ENCODE data around the gene MTERF2. TPM values are rescaled to one million over a fixed set of nuclear protein-coding genes. Genes with fewer than 3 reads are reported as not detected.

Gene MTERF2
- total RNA-seq, 2 experiments from 2014 or later: 8.8 to 10.4 TPM

- Histone ChIP-seq H2AFZ (ENCODE audit: low read length) (no peak overlapping the region), H4K20me1 (ENCODE audit: insufficient read depth, low read length) (no peaks in the 10 kb centered on the region), H3K4me1 (ENCODE audit: insufficient read depth, low read length, poor library complexity, severe bottlenecking) (no peaks in the 10 kb centered on the region), H3K4me2 (ENCODE audit: low read length) (no peak overlapping the region), H3K9me2 (ENCODE audit: insufficient read depth, low read length) (no peaks in the 10 kb centered on the region), H3K36me3 (ENCODE audit: insufficient read depth, low read length) (no peaks in the 10 kb centered on the region), H3K27ac (ENCODE audit: low read depth, low read length, poor library complexity, severe bottlenecking) (no peak overlapping the region), H3K9me3 (ENCODE audit: low read length) (no peaks in the 10 kb centered on the region), H3K79me2 (ENCODE audit: insufficient read depth, low read depth, low read length) (no peaks in the 10 kb centered on the region), H3K4me3 (ENCODE audit: low read depth, low read length, poor library complexity, severe bottlenecking) (no peak overlapping the region)
- ChIA-PET POLR2A (interaction anchor here (0.7 to 0.9 kb wide), 2 partner anchors 9 to 83 kb away, joined by 3 to 4 read pairs; no protein-coding TSS in a partner anchor), CTCF (ENCODE audit: unreplicated experiment) (no interaction called here)
- TF ChIP-seq CTCF (conservative IDR thresholded peaks at IDR 0.05; ENCODE audit: low read length) (0 out of 2 replicates have a peak, but pooled peaks have one; percentile 31), EZH2phosphoT487 (IDR thresholded peaks at IDR 0.05; ENCODE audit: borderline replicate concordance, low read depth, low read length) (no peak)
- intact Hi-C loops (cut with micrococcal nuclease; ENCODE audit: unreplicated experiment): no loop called here
- peak; percentile 18 for DNase-seq (ENCODE audit: low spot score)
- no TSS peak for BruUV-seq (replicated peaks)
These were observed 27.1 kb upstream of the MTERF2 start for GRCh38 chr12:107014055-107014454.

GRCh38 chr12:107012736-107013425 lies 25.9 kb upstream of the MTERF2 start:
- no peaks in the 10 kb centered on the region for H3K9me2 ChIP-seq (ENCODE audit: insufficient read depth, low read length)
- ChIA-PET POLR2A (interaction anchor here (0.6 to 0.8 kb wide), 3 partner anchors 45 to 323 kb away, joined by 3 read pairs; no protein-coding TSS in a partner anchor), CTCF (ENCODE audit: unreplicated experiment) (no interaction called here)
- no peaks in the 10 kb centered on the region for H4K20me1 ChIP-seq (ENCODE audit: insufficient read depth, low read length)
- TF ChIP-seq EZH2phosphoT487 (IDR thresholded peaks at IDR 0.05; ENCODE audit: borderline replicate concordance, low read depth, low read length): no peak
- no peak for TF ChIP-seq CTCF (conservative IDR thresholded peaks at IDR 0.05; ENCODE audit: low read length)
- no peak for DNase-seq (ENCODE audit: low spot score)
- H3K4me3 ChIP-seq (ENCODE audit: low read depth, low read length, poor library complexity, severe bottlenecking): no peak overlapping the region
- no peak overlapping the region for H3K4me2 ChIP-seq (ENCODE audit: low read length)
- H3K27ac ChIP-seq (ENCODE audit: low read depth, low read length, poor library complexity, severe bottlenecking): no peak overlapping the region
- no peaks in the 10 kb centered on the region for H3K79me2 ChIP-seq (ENCODE audit: insufficient read depth, low read depth, low read length)
- H2AFZ ChIP-seq (ENCODE audit: low read length): no peak overlapping the region
- no peaks in the 10 kb centered on the region for H3K4me1 ChIP-seq (ENCODE audit: insufficient read depth, low read length, poor library complexity, severe bottlenecking)
- no peaks in the 10 kb centered on the region for H3K9me3 ChIP-seq (ENCODE audit: low read length)
- intact Hi-C loops (cut with micrococcal nuclease; ENCODE audit: unreplicated experiment): no loop called here
- no TSS peak for BruUV-seq (replicated peaks)
- no peaks in the 10 kb centered on the region for H3K36me3 ChIP-seq (ENCODE audit: insufficient read depth, low read length)

DNA sequence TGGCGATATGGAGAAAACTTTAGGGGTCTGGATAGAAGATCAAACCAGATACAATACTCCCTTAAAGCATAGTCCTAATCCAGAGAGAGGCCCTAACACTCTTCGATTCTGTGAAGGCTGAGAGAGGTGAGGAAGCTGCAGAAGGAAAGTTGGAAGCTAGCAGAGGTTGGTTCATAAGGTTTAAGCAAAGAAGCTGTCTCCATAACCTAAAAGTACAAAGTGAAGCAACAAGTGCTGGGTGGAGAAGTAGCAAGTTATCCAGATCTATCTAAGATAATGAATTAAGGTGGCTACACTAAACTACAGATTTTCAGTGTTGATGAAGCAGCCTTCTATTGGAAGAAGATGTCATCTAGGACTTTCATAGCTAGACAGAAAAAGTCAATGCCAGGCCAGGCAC lies 24.6 kb upstream of the MTERF2 start:
- BruUV-seq (replicated peaks): no TSS peak
- CTCF ChIA-PET (ENCODE audit: unreplicated experiment): no interaction called here
- H3K79me2 ChIP-seq (ENCODE audit: insufficient read depth, low read depth, low read length): no peaks in the 10 kb centered on the region
- no peak for TF ChIP-seq CTCF (conservative IDR thresholded peaks at IDR 0.05; ENCODE audit: low read length)
- TF ChIP-seq EZH2phosphoT487 (IDR thresholded peaks at IDR 0.05; ENCODE audit: borderline replicate concordance, low read depth, low read length): no peak
- H2AFZ ChIP-seq (ENCODE audit: low read length): no peak overlapping the region
- no peak overlapping the region for H3K4me3 ChIP-seq (ENCODE audit: low read depth, low read length, poor library complexity, severe bottlenecking)
- no peak overlapping the region for H3K27ac ChIP-seq (ENCODE audit: low read depth, low read length, poor library complexity, severe bottlenecking)
- no peak overlapping the region for H3K4me2 ChIP-seq (ENCODE audit: low read length)
- no peaks in the 10 kb centered on the region for H3K36me3 ChIP-seq (ENCODE audit: insufficient read depth, low read length)
- intact Hi-C loops (cut with micrococcal nuclease; ENCODE audit: unreplicated experiment): no loop called here
- no peaks in the 10 kb centered on the region for H4K20me1 ChIP-seq (ENCODE audit: insufficient read depth, low read length)
- no peak for DNase-seq (ENCODE audit: low spot score)
- H3K4me1 ChIP-seq (ENCODE audit: insufficient read depth, low read length, poor library complexity, severe bottlenecking): no peaks in the 10 kb centered on the region
- POLR2A ChIA-PET: no interaction called here
- no peaks in the 10 kb centered on the region for H3K9me3 ChIP-seq (ENCODE audit: low read length)
- no peaks in the 10 kb centered on the region for H3K9me2 ChIP-seq (ENCODE audit: insufficient read depth, low read length)
